GM12801 (cell line): ENCODE data around the gene PMPCA.

Source experiments
- CTCF ChIP-seq: IDR thresholded peaks from one replicate; pipeline ENCODE4 v1.5.1; 2011; ENCODE audit warnings: control low read depth; ENCODE audit not compliant: insufficient read length; ENCODE audit errors: extremely low read depth

Gene PMPCA

GRCh38 chr9:136454026-136454796, 43.8 kb downstream of the PMPCA start:
- TF ChIP-seq CTCF: no peak

- TF ChIP-seq CTCF: no peak
Observed at GRCh38 chr9:136455043-136456002, 44.9 kb downstream of the PMPCA start.

GRCh38 chr9:136456258-136456657, 45.8 kb downstream of the PMPCA start:
- TF ChIP-seq CTCF: no peak

- TF ChIP-seq CTCF: no peak
Observed at GRCh38 chr9:136457326-136457725, 46.9 kb downstream of the PMPCA start.

GRCh38 chr9:136459425-136459824, 49.0 kb downstream of the PMPCA start:
- TF ChIP-seq CTCF: no peak

- no peak for TF ChIP-seq CTCF
Observed at GRCh38 chr9:136460772-136461325, 50.4 kb downstream of the PMPCA start.

GRCh38 chr9:136462664-136463063, 52.2 kb downstream of the PMPCA start:
- no peak for TF ChIP-seq CTCF
